NT2/D1 (cell line): ENCODE results near the gene SMIM12.

Experiments used
- SUZ12 ChIP-seq: IDR thresholded peaks from 2 replicates; pipeline ENCODE4 v1.6.1; 2011; ENCODE audit not compliant: insufficient read length, insufficient read depth; ENCODE audit errors: extremely low read depth
- YY1 ChIP-seq: IDR thresholded peaks from 2 replicates; pipeline ENCODE4 v1.6.1; 2011; ENCODE audit not compliant: insufficient read length, insufficient read depth
- ZNF274 ChIP-seq: IDR thresholded peaks from 2 replicates; pipeline ENCODE4 v1.6.1; 2011; ENCODE audit warnings: mild to moderate bottlenecking, low read depth, low read length

GRCh38 chr1:34872133-34872503 is 12.6 kb upstream of the SMIM12 start:
- no peak for TF ChIP-seq ZNF274
- TF ChIP-seq YY1: no peak
- TF ChIP-seq SUZ12: no peak
